Fibroblast of skin of left biceps (primary cell): Measurements from ENCODE around the gene KAZALD1.

Source experiments
- DNase-seq, 2 experiments: peaks; one replicate each; pipeline ENCODE4 v3.0.0-alpha.2; 2013; ENCODE audit warnings: low read depth in 2 of 2

The KAZALD1 gene

DNA sequence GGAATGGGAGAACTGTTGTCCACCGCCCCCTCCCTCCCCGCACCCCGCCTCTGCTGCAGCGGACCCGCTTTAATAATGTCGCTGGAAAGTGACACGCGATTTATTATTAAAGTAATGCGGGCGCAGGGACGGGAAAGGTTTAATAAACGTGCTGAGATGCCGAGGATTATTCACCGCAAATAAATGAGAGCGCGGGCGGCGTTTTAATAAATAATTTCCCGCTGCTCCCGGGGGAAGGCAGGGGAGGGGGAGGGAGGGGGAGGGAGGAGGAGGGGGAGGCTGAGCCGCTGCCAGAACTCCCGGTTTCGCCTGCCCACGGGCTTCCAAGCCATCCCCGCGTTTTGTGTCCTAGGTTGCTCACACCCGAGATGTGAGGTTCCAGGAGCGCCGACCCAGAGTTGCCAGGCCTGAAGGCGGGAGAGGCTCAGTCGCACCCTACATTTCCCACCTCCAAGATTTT is 5.1 kb downstream of the KAZALD1 start:
- DNase-seq, result no peak

DNA sequence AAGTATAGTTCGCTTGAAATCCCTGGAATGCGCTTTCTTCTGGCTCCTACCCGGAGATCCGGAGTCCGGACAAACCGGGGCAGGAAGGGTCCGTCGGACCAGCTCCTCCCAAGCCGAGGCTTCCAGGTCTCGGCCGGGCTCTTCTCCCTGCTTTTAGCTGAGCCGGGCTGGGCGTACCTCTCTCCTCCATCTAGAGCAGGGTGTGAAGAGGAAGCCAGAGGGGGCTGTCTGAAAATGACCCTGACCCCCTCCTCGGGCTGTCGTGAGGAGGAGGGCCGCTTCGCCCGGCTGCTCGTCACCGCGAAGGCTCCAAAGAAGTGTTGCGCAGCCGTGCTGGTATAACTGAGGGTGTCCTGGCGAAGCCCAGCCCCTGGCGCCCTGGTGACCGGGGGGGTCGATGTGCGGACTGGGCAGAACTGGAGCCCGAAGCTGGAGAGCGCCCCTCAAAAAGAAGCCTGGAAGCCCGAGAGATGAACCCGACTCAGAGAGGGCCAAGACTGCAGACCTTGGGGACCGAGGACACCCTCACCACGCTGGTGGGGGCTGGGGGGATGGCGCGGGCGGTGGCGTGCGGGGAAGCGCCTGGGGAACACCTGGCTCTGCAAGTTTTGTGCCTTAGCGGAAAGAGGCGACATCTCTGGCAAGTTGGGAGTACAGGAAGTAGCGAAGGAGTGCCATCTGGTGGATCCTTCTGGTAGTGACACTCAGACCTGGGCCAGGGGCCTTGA is 5.7 kb downstream of the KAZALD1 start:
- no peak for DNase-seq

DNA sequence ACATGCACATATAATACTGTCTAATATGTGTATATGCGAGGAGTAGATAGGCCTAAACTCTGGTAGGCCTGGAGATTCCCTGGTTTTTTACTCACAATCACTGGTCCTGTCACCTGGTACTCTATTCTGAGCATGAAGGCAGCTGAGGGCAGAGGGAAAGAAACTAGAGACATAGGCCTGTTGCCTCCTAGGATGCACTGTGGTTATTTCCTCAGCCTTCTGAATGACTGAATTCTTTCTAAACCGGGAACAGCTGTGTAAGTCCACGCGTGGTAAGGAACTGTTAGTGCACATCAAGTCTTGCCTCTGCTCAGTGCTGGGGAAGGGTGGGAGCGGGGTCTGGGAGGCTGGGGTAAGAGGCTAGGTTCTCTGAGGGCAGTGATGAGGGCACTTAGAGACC is 7.7 kb downstream of the KAZALD1 start:
- DNase-seq, result no peak

GRCh38 chr10:101070098-101070497 is 8.3 kb downstream of the KAZALD1 start:
- no peak for DNase-seq

DNA sequence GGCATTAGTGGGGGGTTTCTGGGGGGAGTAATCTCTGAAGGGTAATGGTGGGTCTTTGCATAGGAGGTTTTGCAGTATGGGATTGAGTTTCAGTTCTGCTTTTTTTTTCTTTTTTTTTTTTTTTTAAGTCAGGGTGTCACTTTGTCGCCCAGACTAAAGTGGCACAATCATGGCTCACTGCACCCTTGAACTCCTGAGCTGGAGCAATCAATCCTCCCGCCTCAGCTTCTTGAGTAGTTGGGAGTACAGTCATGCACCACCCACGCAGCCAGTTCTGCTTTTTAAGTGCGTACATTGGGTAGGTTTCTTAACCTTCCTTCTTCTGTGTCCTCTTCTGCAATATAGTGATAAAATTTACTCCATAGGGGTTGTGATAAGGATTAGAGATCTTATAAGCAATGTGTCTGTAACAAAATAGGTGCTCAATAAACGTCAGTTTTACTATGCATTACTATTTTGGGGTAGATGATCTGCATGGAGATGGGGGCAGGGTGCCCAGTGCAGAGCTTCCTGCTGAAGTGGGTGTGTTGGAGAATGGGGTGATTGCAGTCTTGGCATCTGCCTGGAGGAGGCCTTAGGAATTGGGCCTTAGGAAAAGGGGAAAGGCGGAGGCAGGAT is 9.6 kb downstream of the KAZALD1 start:
- no peak for DNase-seq

GRCh38 chr10:101071885-101072433 is 10.2 kb downstream of the KAZALD1 start:
- DNase-seq, result no peak

DNA sequence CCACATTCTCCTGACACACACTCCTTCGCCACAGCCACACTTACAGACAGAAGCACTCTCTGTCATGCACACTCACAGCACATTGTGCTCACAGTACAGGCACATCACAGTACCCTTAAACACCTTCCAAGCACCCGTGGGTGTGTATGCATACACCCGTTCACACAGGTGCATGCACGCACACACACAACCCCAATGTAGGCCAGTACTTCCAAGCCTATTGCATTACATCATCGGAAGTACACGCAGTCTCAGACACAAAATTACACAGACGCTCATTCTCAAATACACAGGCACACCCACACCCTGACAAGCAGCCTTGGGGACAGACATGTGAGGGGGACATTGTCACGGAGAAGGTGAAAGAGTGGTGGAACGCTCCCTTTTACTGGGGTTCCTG is 11.1 kb downstream of the KAZALD1 start:
- no peak for DNase-seq

GRCh38 chr10:101073631-101074030 is 11.8 kb downstream of the KAZALD1 start:
- no peak for DNase-seq

DNA sequence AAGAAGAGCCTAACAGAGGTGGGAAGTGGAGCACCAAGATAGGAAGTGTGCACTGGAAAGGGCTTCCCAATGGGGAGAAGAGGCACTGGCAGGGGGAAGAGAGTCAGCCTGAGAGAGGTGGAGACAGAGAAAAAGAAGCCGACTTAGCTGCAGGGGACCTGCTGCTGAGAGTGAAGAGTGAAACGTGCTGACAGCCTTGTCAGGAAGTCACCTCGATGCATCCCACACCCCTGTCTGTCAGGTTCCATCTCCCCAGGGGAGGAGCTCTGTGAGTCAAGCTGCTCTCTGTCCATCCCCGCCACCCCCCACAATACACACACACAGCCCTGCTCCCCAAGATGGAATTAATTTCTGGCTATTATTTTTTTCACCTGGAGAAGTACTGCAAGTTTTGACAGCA is 14.0 kb downstream of the KAZALD1 start:
- DNase-seq, result no peak

GRCh38 chr10:101076630-101077029 is 14.8 kb downstream of the KAZALD1 start:
- DNase-seq, result no peak

GRCh38 chr10:101079874-101080273 is 18.1 kb downstream of the KAZALD1 start:
- no peak for DNase-seq

DNA sequence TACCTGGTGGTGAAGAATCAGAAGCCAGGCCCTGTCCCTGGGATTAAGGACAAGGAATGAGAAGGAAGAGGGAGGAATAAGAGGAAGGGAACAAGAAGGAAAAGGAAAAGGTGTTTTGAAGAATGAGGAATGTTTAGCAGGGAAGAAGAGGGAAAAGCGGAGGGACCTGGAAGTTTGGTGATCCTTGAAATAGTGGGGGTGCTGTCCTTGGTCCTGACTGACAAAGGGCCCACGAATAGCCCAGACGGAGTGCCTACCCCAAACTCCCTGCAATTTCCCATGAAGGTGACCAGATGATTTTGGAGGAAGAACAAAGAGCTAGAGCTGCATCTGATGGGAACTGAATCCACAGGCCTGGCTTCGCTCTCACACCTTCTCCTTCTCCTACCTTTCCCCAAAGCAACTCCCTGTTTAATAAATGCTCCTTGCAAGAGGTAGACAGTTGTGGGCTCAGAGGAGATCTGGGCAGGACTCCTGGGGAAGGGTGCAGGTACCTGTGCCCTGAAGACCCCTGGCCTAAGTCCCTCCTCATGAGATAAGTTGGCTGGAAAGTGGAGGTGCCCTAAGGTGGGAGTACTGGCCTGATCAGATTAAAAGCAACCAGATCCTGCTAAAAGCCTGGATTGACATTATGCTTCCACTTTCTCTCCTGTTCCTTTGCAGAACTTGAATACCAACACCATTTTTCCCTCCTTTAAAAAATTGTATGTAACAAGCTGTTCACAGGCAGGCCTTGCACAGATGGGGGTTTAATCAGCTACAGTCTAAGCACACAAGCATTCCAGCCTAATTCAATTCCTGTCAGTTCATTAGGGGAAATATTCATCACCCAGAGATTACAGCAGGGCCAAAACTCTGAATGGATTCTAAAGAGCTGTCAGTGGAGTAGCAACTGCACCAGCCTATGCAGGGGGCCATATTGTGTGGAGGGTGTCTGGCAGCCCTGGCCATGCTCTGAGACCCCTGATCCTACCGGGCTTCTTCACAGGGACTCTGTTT is 19.4 kb downstream of the KAZALD1 start:
- no peak for DNase-seq

- no peak for DNase-seq
These were observed 24.1 kb downstream of the KAZALD1 start for GRCh38 chr10:101085846-101086245.

DNA sequence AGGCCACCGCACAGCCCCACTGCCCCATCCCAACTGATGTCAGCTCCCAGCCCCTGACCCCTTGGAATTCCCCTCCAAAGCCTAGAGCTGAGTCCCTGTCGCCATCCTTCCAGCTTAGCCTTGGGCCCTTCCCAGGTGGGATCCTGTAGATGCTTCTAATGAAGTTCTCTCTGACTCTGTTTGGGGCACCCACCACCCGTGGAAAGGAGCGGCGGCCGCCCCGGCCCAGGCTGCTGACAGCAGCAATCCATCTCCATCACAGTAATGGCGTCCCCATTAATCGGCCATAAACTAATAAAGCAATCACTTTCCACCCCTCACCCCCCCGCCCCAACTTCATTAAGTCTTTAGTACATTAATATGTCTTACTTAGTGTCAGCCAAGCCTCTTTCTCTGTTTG is 25.6 kb downstream of the KAZALD1 start:
- no peak for DNase-seq

GRCh38 chr10:101087965-101088364 is 26.2 kb downstream of the KAZALD1 start:
- DNase-seq, result no peak

- DNase-seq, result no peak
These were observed 27.9 kb downstream of the KAZALD1 start for GRCh38 chr10:101089520-101090299.

DNA sequence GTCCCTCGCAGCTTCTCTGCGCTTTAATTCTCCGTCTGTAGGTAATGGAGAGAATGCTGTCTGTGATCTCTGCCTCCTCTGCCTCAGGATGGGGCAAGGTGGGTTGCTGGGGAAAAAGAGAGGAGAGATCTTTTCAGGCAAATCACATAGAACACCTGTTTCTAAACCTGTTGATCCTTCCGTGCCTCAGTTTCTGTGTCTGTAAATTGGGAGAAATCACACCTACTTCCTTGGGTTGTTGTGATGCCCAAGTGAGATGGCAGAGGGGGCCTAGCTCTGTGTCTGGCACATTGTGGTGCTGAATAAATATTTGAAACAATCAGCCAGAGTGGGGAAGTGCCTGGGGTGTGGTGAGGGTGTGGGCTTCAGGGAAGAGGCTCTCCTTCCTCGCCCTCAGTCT is 28.8 kb downstream of the KAZALD1 start:
- DNase-seq, result no peak

GRCh38 chr10:101091546-101092290 is 29.9 kb downstream of the KAZALD1 start:
- no peak for DNase-seq

- no peak for DNase-seq
These were observed 31.1 kb downstream of the KAZALD1 start for GRCh38 chr10:101092881-101093354.

DNA sequence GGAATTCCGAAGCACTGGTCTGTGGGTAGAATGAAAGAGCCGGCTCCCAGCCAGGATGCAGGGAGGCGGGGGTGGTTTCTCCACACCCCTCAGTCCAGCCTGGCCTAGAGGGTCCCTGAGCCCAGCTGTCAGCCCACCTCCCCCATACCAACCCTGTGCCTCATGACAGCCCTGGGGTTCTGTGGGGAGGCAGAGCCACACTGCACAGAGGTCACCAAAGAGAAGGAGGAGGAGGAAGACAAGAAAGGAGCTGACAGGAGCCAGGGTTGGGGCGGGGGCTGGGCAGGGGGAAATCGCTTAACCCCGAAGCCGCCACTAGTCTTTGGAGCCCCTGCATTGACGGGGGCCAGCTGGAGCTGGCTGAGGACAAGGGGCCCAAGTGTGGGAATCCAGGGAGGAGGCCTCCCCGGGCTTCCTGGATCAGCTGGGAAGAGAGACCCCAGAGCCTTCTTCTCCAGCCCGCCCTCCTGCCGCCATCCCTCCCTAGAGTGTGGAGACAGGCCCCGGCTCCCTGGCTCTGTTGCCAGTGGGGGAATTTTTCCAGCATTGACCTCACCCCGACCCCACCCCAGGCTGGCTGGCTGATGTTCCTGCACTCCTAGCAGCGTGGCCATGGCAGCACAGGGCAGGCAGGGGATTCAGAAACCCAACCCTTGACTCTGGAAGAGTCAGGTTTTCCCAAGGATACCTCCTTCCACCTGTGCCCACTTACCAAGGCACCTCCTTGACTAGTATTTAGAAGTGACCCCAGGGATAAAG is 32.5 kb downstream of the KAZALD1 start:
- no peak for DNase-seq
